CD4-positive, alpha-beta T cell treated with Interleukin-12 subunit alpha and Interleukin-12 subunit beta, for 1 hour (primary cell): ENCODE measurements around the gene NOX5.

Experiments used
- DNase-seq: peaks from one replicate; pipeline ENCODE4 v3.0.0-alpha.2; 2020

Gene NOX5

GRCh38 chr15:69084404-69085030 is 70.0 kb downstream of the NOX5 start:
- no peak for DNase-seq

GRCh38 chr15:69085325-69086081 is 71.0 kb downstream of the NOX5 start:
- no peak for DNase-seq

- no peak for DNase-seq
Observed at GRCh38 chr15:69086427-69087204, 72.1 kb downstream of the NOX5 start.

GRCh38 chr15:69087366-69087976 is 73.0 kb downstream of the NOX5 start:
- no peak for DNase-seq

GRCh38 chr15:69088300-69088965 is 73.9 kb downstream of the NOX5 start:
- no peak for DNase-seq

- DNase-seq: no peak
Observed at GRCh38 chr15:69089258-69089657, 74.8 kb downstream of the NOX5 start.

- DNase-seq: no peak
Observed at GRCh38 chr15:69090197-69090948, 75.9 kb downstream of the NOX5 start.

GRCh38 chr15:69091654-69092053 is 77.2 kb downstream of the NOX5 start:
- DNase-seq: no peak

GRCh38 chr15:69092159-69092558 is 77.7 kb downstream of the NOX5 start:
- no peak for DNase-seq

GRCh38 chr15:69093127-69093526 is 78.6 kb downstream of the NOX5 start:
- no peak for DNase-seq

- DNase-seq: no peak
Observed at GRCh38 chr15:69093614-69094013, 79.1 kb downstream of the NOX5 start.

- DNase-seq: no peak
Observed at GRCh38 chr15:69094124-69094921, 79.8 kb downstream of the NOX5 start.

- no peak for DNase-seq
Observed at GRCh38 chr15:69095274-69095673, 80.8 kb downstream of the NOX5 start.

GRCh38 chr15:69096196-69096595 is 81.7 kb downstream of the NOX5 start:
- no peak for DNase-seq

- DNase-seq: no peak
Observed at GRCh38 chr15:69096626-69097025, 82.1 kb downstream of the NOX5 start.

- no peak for DNase-seq
Observed at GRCh38 chr15:69098771-69099170, 84.3 kb downstream of the NOX5 start.

GRCh38 chr15:69099941-69100340 is 85.4 kb downstream of the NOX5 start:
- no peak for DNase-seq

- no peak for DNase-seq
Observed at GRCh38 chr15:69100821-69101220, 86.3 kb downstream of the NOX5 start.

GRCh38 chr15:69104050-69104750 is 89.7 kb downstream of the NOX5 start:
- DNase-seq: peak; percentile 16

- DNase-seq: no peak
Observed at GRCh38 chr15:69105451-69105985, 91.0 kb downstream of the NOX5 start.
